ENCODE data around the gene ATP2B2. TPM values are rescaled to one million over a fixed set of nuclear protein-coding genes. Genes with fewer than 3 reads are reported as not detected.

The ATP2B2 gene
- total and polyA plus RNA-seq, 2 experiments from 2014 or later = 0.42 to 0.63 TPM

DNA sequence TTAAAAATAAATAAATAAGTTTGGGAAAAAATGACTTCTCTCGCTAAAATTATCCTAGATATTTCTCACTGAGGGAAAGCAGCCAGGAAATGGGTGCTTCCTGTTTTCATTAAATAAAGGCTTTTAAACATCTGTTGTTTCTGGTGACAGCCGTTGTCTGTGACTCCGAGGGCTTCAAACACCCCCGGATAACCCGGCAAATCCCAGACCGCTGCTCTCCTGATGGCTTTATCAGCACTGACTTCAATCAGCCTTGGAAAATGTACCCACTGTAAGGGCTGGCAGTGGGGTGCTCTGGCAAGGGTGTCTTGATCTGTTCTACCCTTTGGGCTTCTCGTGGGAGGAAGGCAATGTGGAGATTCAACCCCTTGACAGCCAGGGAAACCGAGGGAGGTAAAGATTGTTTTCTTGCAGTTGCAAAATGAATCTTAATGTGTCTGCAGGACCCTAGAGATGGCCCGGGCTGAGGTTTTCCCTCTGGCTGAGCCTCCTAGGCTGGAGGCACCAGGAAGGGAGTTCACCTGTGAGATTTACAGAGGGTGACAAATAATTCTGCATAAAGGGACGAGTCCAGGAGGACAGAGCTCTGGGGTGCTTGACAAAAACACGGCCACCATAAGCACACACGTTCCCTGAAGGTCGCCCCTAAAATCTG is 150.9 kb downstream of the ATP2B2 start (continued):
- TF ChIP-seq, protein P1, sequence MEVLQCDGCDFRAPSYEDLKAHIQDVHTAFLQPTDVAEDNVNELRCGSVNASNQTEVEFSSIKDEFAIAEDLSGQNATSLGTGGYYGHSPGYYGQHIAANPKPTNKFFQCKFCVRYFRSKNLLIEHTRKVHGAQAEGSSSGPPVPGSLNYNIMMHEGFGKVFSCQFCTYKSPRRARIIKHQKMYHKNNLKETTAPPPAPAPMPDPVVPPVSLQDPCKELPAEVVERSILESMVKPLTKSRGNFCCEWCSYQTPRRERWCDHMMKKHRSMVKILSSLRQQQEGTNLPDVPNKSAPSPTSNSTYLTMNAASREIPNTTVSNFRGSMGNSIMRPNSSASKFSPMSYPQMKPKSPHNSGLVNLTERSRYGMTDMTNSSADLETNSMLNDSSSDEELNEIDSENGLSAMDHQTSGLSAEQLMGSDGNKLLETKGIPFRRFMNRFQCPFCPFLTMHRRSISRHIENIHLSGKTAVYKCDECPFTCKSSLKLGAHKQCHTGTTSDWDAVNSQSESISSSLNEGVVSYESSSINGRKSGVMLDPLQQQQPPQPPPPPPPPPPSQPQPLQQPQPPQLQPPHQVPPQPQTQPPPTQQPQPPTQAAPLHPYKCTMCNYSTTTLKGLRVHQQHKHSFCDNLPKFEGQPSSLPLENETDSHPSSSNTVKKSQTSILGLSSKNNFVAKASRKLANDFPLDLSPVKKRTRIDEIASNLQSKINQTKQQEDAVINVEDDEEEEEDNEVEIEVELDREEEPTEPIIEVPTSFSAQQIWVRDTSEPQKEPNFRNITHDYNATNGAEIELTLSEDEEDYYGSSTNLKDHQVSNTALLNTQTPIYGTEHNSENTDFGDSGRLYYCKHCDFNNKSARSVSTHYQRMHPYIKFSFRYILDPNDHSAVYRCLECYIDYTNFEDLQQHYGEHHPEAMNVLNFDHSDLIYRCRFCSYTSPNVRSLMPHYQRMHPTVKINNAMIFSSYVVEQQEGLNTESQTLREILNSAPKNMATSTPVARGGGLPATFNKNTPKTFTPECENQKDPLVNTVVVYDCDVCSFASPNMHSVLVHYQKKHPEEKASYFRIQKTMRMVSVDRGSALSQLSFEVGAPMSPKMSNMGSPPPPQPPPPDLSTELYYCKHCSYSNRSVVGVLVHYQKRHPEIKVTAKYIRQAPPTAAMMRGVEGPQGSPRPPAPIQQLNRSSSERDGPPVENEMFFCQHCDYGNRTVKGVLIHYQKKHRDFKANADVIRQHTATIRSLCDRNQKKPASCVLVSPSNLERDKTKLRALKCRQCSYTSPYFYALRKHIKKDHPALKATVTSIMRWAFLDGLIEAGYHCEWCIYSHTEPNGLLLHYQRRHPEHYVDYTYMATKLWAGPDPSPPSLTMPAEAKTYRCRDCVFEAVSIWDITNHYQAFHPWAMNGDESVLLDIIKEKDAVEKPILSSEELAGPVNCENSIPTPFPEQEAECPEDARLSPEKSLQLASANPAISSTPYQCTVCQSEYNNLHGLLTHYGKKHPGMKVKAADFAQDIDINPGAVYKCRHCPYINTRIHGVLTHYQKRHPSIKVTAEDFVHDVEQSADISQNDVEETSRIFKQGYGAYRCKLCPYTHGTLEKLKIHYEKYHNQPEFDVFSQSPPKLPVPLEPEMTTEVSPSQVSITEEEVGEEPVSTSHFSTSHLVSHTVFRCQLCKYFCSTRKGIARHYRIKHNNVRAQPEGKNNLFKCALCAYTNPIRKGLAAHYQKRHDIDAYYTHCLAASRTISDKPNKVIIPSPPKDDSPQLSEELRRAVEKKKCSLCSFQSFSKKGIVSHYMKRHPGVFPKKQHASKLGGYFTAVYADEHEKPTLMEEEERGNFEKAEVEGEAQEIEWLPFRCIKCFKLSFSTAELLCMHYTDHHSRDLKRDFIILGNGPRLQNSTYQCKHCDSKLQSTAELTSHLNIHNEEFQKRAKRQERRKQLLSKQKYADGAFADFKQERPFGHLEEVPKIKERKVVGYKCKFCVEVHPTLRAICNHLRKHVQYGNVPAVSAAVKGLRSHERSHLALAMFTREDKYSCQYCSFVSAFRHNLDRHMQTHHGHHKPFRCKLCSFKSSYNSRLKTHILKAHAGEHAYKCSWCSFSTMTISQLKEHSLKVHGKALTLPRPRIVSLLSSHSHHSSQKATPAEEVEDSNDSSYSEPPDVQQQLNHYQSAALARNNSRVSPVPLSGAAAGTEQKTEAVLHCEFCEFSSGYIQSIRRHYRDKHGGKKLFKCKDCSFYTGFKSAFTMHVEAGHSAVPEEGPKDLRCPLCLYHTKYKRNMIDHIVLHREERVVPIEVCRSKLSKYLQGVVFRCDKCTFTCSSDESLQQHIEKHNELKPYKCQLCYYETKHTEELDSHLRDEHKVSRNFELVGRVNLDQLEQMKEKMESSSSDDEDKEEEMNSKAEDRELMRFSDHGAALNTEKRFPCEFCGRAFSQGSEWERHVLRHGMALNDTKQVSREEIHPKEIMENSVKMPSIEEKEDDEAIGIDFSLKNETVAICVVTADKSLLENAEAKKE (CRISPR knock-in tag; IDR thresholded peaks at IDR 0.05) = no peak
- TF ChIP-seq CREB1 (CRISPR knock-in tag; IDR thresholded peaks at IDR 0.05; ENCODE audit: low read depth) = no peak

DNA sequence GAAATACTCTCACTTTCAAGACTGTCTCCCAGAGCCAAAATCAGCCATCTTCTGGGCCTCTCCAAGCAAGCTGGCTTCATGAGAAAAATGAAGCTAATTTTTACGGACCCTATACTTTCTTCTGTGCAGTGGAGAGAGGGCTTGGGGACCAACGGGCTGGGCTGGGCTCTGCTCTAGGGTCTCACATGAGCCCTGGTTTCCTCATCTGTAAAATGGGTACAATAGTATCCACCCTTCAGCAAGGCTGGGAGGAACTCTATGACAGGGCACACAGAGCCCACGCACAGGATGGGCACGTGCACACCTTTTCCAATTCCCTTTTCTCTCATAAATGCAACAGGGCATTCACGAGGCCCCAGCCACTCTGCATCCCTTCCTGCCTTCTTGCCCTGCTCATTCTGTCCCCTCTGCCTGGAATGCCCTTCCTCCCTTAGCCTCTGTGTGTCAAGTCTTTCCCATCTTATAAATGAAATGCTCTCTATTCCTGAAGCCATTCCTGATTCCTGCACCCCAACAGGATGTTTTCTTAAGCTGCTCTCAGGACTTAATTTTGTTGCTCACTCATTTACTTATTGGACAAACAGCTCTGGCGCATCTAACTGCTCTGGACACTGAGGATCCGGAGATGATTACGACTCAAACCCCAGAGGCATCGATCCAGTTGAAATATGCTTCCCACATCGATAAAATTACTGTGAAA is 151.6 kb downstream of the ATP2B2 start:
- no peak for TF ChIP-seq JUNB (IDR thresholded peaks at IDR 0.05; ENCODE audit: unreplicated experiment)
- TF ChIP-seq, protein P2, sequence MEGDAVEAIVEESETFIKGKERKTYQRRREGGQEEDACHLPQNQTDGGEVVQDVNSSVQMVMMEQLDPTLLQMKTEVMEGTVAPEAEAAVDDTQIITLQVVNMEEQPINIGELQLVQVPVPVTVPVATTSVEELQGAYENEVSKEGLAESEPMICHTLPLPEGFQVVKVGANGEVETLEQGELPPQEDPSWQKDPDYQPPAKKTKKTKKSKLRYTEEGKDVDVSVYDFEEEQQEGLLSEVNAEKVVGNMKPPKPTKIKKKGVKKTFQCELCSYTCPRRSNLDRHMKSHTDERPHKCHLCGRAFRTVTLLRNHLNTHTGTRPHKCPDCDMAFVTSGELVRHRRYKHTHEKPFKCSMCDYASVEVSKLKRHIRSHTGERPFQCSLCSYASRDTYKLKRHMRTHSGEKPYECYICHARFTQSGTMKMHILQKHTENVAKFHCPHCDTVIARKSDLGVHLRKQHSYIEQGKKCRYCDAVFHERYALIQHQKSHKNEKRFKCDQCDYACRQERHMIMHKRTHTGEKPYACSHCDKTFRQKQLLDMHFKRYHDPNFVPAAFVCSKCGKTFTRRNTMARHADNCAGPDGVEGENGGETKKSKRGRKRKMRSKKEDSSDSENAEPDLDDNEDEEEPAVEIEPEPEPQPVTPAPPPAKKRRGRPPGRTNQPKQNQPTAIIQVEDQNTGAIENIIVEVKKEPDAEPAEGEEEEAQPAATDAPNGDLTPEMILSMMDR (conservative IDR thresholded peaks at IDR 0.05; ENCODE audit: low read depth in 2 of 2) = no peak
- no peak for TF ChIP-seq STAT1 (IDR thresholded peaks at IDR 0.05; ENCODE audit: unreplicated experiment)
- TF ChIP-seq ZNF114 (CRISPR knock-in tag; IDR thresholded peaks at IDR 0.05) = no peak
- no peak for TF ChIP-seq NANOG (IDR thresholded peaks at IDR 0.05; ENCODE audit: borderline replicate concordance)
- TF ChIP-seq POLR2AphosphoS5 (IDR thresholded peaks at IDR 0.05; ENCODE audit: low read depth) = no peak
- no peaks in the 10 kb centered on the region for H3K27me3 ChIP-seq (ENCODE audit: insufficient read depth)
- DNase-seq (ENCODE audit: low spot score) (no peak), ATAC-seq (no peak)
- no peaks in the 10 kb centered on the region for H3F3A ChIP-seq (replicated peaks; ENCODE audit: low read depth)
- H3K27ac ChIP-seq (ENCODE audit: low read depth) = no peak overlapping the region
- Mint-ChIP-seq H3K27ac (no peak overlapping the region), H3K4me3 (no peak overlapping the region), H3K9me3 (no peaks in the 10 kb centered on the region), H3K27me3 (ENCODE audit: insufficient read depth, low read depth, poor library complexity) (peaks cover 8% of the 10 kb centered on the region), H3K4me1 (peaks cover 15% of the 10 kb centered on the region; the same call in 2 of the 3 replicates), H3K36me3 (ENCODE audit: low read depth) (no peaks in the 10 kb centered on the region)
- H3K4me3 ChIP-seq = no peak overlapping the region
- no peaks in the 10 kb centered on the region for H3K9me2 ChIP-seq (ENCODE audit: insufficient read depth)
- H2AFZ ChIP-seq = no peak overlapping the region; the same call in 1 of the 2 replicates
- no peaks in the 10 kb centered on the region for H3K79me2 ChIP-seq (replicated peaks; ENCODE audit: insufficient read depth)
- no peak overlapping the region for H3K4me2 ChIP-seq
- H3K36me3 ChIP-seq (ENCODE audit: insufficient read depth) = no peaks in the 10 kb centered on the region
- no peaks in the 10 kb centered on the region for H3K4me1 ChIP-seq (ENCODE audit: insufficient read depth)
- H4K20me1 ChIP-seq (replicated peaks; ENCODE audit: insufficient read depth) = no peaks in the 10 kb centered on the region

Measured in GM23338 (cell line).